HG02981 (cell line): Measurements from ENCODE around the gene PVR.
"Not testable (repeated sequence)": the region's sequence is repeated elsewhere in the genome, so short reads cannot be mapped to it uniquely, and the experiment has no call there.

Experiments
- ATAC-seq: cut with Tn5 transposase; IDR thresholded peaks from one replicate; pipeline ENCODE4 v1.9.1; 2021; ENCODE audit warnings: mild to moderate bottlenecking, moderate library complexity; ENCODE audit not compliant: unreplicated experiment

Gene PVR

GRCh38 chr19:44694184-44694579 is 50.5 kb downstream of the PVR start:
- ATAC-seq: no peak

GRCh38 chr19:44696939-44697669 is 53.4 kb downstream of the PVR start:
- no peak for ATAC-seq

- no peak for ATAC-seq
Measured at GRCh38 chr19:44697670-44698034, 53.9 kb downstream of the PVR start.

GRCh38 chr19:44698492-44699201 is 54.9 kb downstream of the PVR start, which contains the start of gene CEACAM16:
TSS of gene CEACAM16 (plus strand) at chr19:44699151. CDS start at chr19:44701457, 2,306 bp downstream.
- ATAC-seq: no peak

GRCh38 chr19:44700547-44700946 is 56.8 kb downstream of the PVR start:
- no peak for ATAC-seq

GRCh38 chr19:44701228-44701627 is 57.5 kb downstream of the PVR start:
- ATAC-seq: no peak

GRCh38 chr19:44702551-44703176 is 59.0 kb downstream of the PVR start:
- ATAC-seq: no peak

GRCh38 chr19:44703336-44704078 is 59.8 kb downstream of the PVR start:
- ATAC-seq: no peak

- ATAC-seq: no peak
Measured at GRCh38 chr19:44704982-44705381, 61.3 kb downstream of the PVR start.

GRCh38 chr19:44705502-44706010 is 61.8 kb downstream of the PVR start:
- ATAC-seq: no peak

GRCh38 chr19:44706506-44707236 is 63.0 kb downstream of the PVR start:
- no peak for ATAC-seq

GRCh38 chr19:44707794-44708193 is 64.1 kb downstream of the PVR start:
- ATAC-seq: no peak

- no peak for ATAC-seq
Measured at GRCh38 chr19:44708940-44709339, 65.2 kb downstream of the PVR start.

- ATAC-seq: not testable (repeated sequence)
Measured at GRCh38 chr19:44709434-44710266, 65.9 kb downstream of the PVR start.

GRCh38 chr19:44710483-44710882 is 66.8 kb downstream of the PVR start:
- ATAC-seq: no peak

GRCh38 chr19:44712864-44713515 is 69.3 kb downstream of the PVR start:
- ATAC-seq: no peak
